DMS53 treated with DMSO at 0.1 percent for 48 hours (cell line): Measurements from ENCODE around the gene SUSD4.

Experiments
- DNase-seq: peaks from one replicate; lab custom pipeline; 2025; ENCODE audit not compliant: unreplicated experiment; lab: John Stamatoyannopoulos, UW

SUSD4 gene

DNA sequence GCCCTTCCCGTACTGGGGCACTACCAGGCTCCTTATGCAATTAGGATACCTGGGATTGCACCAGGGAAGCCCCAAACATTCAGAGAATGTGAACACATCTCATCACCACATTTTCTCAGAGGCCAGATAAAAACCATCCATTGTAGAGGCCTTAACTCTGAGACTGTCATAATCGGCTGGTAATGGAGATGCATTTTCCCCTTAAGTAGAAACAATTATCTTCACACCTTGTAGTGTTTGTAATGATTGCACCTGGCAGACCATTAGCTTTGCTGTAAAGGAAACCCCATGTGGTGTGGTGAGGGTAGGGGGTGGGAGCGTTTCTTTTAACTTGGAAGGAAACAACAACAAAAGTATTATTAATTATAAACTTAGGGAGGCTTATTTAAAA, 131.0 kb downstream of the SUSD4 start:
- no peak for DNase-seq

DNA sequence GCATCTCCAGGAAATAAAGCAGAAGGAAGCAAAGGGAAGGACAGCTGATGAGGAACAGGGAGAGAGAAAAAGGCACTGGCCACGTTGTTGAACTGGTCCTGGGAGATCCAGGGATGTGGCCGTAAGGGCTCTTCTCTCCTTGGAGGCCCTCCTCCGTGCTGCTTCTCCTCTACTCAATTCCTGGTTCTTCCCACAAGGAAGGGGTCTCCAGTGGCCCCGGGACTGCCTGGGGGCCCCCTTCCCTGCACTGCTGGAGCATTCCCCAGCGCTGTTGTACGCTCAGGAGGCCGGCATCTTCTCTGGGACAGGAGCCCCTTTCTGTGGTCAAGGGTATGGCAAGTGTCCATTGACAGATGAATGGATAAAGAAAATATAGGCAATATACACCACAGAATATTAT, 132.4 kb downstream of the SUSD4 start:
- DNase-seq, result no peak

DNA sequence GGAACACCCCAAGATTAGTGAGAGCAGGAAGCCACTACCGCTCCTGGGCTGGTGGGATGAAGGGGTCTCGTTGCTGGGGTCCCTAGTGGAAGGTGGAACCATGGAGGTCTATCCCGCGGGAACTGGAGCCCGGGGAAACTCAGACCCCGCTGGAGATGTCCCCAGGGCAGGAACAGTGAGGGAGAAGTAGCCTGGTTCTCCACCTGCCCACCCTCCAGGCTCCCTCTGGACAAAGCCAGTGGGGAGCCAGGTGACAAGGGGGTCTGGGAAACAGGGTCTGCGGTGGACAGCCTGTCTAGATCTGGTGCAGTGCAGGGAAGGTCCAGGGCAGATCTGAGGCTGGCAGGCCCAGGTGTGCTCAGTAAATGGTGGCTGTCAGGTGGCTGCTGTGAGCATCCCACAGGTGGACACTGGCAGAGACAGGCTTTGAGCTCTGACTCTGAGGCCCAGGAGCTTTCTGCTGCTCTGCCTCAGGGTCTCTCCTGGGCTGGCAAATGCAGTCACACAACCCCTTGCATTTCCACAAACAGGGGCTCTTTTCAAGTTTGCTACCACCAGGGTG, 132.9 kb downstream of the SUSD4 start:
- DNase-seq, result no peak

DNA sequence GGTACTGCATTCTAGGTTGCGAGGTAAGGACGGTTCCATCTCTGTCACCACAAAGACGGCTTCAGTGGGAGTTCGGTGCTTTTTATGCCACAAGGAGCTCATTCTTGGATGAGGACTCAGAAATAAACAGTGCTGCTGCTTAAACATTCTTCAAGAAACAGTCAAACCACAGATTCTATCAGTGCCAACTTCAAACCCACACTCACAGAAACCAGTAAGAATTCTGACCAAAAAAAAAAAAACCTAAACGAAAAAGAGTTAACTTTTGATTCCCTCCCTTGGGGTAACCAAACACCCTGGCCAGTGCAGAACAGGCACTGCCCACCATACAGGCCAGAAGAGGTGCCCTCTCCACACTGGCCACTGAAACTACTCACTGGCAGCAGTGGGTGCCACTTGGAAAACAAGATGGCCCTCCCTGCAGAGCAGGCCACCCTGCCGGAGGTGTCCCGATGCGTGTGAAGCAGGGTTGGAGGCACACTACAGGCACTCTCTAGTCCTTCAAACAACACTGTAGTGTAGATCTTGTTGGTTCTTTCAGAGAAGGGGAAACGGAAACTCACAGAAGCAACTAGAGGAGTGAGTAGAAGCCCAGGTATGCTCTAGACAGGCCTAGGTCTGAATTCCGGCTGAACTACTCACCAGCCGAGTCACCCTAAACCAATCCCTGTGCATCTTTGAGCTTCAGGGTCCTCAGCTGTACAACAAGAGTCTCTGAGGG, 133.7 kb downstream of the SUSD4 start:
- DNase-seq, result no peak

DNA sequence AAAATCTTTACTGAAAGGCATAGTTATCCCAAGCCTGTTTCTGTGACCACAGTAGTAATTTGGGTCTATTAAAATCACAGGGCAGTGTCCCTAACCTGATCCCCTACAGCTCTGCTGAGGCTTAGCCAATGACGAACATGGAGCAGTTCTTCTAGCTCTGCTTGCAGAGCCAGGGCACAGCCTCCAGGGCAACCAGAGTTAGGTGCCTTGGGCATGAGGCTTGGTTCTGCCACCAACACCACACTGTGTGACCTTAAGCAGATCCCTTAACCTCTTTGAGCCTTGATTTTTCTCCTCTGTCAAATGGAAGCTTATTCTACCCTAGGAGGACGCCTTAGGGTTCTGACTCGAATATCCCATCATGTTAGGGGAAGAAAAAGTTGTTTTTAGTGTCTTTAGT, 134.2 kb downstream of the SUSD4 start:
- DNase-seq, result no peak

DNA sequence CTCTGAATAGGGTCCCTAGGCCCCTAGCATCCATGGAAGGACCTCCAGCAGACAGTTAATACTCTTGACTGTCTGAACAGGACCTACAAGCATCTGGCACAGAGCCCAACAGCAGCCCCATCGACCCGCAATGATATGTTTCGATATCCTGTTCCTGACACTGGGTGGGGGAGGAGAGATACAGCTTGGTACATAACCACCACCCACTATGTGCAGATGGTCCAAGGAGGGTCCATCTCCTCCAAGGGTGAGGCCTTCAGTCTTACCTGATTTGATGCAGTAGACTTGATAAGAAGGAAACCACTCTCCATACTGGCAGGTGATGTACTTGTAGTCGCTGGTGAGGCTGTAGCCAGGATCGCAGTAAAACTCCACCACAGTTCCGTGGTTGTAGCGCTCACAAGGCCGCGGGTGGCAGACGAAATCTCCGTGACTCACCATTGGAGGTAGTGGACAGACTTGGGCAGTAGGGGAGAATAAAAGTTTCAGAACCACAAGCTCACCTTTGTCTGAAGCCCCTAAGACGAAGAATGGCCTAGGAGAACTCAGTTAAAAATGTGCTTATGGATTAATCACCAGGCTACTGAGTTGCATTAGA, 134.9 kb downstream of the SUSD4 start:
- DNase-seq, result no peak

DNA sequence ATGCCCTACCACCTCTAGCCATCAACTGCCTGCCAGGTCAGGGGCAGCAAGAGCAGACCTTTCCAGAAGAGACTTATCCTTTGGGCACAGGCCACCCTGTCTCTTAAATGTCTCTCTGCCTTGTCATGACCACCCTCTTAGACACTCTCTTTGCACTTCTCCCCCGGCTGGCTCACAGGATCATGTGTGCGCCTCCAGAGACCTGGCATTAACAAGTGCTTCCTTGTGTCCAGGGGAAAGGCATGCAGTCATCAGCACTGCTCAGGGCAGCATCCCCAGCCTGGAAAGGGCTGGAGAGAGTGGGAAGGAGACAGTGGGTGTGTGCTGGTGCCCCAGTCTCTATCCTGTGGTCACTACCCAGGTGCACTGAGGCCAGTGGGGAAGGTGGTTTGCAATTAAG, 135.8 kb downstream of the SUSD4 start:
- DNase-seq, result no peak

DNA sequence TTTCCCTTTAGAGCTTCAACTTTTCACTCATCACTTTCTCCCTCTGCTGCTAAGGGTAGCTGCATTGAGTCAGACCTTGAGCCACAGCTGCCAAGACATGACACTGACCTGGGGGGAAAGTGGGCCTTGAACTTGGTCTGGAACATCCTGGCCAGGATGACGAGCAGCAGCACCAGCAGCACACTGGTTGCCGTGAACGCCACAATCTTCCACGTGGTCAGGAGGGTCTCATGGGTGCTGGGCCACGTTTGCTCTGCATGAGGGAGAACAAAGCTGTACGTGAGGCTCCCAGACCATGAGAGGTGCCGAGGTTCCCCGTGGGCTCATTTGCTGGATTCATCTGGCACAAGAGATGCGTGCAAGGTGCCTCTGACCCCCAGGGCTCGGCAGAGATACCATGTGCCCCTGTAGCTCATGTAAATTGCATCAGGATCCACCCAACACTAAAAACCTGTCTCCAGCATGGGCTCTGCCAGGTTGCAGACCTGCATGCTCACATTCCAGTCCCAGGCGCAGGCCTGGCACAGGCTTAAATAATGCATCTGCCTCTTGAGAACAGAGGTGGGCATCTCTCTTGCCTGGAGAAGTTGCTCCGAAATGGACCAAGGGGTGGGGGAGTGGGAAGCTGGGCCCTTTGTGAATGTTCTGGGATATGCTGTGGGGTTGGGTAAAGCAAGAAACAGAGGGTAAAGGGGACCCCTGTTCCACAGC, 136.3 kb downstream of the SUSD4 start:
- DNase-seq, result no peak

DNA sequence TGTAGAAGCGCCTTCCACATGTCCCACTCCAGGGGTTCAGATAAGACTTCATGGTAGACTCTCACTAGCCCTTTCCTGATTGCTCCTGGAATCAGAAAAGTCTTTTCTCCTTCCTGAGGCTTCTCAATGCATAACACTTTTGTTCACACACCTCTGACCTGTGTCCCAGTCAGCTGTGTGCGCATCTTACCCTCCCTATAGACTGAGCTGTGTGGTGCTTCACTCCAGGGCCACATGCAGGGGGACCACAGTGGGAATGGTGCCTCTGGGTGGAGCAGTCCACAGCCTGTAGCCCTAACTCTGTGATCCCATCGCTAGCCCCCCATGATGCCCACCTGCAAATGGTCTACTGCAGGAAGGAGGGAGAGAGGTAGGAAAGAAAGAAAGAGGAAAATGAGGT, 136.9 kb downstream of the SUSD4 start:
- DNase-seq, result no peak

DNA sequence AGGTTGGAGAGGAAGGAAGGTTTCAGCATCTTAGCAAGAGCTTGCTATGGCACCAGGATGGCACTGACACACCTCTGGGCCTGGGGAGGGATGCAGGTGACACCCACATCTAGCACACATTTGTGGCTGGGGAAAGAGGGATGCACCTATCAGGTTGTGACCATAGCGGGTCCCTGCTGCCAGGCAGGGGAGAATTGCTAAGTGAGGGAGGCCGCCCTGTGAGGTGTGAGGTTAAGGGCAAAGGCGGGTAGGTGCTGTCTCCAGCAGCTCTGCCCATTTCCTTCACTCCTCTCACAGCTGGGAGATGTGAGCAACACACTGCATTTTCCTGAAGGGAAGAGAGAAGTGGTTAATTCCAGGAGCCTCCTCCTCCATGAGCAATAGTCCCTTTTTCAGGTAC, 137.7 kb downstream of the SUSD4 start:
- no peak for DNase-seq

DNA sequence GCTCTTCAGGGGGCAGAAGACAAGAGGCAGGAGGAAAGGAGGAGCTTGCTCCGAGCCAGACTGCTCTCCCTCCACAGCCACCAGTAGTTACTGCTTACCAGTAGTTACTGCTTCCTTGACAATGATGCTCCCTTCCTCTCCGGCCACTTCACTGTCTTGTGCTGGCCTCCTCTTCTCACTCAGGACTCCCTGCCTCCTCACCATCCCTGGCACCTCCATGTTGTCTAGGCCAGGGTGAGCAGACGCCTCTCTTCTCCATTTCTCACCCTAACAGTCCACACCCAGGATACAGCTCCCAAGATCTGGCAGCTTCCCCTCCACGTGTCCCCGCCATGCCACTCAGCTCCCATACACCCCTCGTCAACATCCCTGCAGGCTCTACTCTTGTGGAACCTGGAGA, 138.5 kb downstream of the SUSD4 start:
- DNase-seq, result no peak

DNA sequence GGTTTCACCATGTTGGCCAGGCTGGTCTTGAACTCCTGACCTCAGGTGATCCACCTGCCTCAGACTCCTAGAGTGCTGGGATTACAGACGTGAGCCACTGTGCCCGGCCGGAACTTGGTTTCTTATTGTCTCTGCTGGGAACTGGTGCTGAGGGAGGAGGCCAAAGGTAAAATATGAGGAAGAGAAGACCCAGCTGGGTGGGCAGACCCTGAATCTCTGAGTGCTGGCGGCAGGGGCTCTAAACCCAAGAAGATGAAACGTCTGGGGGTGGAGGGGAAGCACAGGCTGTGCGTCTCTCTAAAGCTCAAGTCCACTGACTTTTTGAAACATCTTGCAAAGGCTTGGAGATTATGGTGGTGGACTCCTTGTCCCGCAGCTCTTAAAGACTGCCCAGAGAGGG, 138.9 kb downstream of the SUSD4 start:
- DNase-seq, result no peak

DNA sequence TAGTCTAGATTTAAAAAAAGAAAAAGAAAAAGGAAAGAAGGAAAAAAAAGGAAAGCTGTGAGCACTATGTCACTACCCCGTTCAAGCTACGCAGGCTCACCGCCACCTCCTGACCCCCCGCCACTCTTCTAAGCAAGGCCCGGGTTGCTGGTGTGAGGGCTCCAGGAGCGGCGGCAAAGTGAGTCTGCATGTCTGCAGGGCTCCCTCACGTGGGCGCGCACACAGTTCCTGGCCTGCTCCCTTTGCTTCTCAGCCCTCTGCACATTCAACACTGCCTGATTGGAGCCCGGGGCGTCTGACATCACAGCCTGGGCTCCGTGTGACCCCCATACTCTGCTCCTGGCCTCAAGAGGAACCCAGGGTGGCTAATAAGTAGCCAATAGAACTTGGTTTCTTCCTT, 139.5 kb downstream of the SUSD4 start:
- DNase-seq, result no peak

DNA sequence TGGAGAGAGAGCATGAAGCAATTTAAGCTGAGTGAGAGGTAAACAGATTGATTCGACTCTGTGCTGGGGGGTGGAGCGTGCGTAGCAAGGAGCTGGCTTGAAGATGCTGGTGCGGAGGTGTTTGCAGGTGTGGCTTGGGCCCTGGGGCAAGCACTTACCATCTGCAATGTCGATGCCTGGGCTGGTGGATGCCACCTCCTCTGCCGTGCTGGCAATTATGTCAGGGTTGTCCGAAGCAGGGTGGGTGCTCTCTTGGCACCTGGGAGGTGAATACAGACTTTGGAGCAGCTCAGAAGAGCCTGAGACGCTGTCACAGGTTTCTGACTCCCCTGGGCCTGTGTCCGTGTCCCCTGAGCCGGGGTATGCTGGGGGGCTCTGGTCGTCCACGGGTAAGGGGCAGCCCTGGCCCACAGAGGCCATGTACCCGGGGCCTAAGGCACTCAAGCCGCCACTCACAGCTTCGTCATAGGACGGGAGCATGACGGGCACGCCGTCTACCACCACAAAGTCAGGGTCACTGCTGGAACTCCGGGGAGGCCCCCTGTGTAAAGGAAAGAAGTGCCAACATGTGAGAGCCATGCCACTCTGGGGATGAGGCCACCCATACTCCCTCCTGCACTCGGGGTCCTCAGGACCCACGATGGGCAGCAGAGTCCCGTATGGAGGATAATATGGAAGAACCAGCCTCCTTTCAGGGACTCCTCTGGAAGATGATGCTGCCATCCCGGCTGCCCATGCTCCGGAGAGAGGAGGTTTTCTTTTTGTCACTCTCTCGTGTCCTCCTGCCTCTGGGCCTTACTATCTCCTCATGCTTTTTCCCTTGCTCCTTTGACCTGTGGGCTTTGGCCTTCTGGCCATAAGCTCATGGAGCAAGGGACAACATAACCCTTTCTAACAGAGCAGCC, 140.6 kb downstream of the SUSD4 start:
- DNase-seq, result no peak

DNA sequence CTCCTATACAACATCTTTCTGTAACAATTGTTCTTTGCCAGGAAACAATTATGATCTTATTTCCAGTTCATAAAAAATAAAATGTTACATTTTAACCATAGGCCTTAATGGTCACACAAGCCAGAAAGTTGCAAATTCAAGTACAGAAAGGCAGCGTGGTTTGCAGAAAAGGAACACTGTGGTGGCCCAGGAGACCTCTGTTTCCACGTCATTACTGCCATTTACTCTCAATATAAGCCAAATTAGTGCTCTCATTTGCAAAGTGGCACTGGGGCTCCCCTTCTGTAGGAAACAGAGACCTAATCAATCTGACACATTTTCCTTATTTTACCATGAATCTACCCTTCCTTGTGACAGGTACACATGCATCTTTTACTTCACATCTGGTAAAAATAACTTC, 141.6 kb downstream of the SUSD4 start:
- no peak for DNase-seq

DNA sequence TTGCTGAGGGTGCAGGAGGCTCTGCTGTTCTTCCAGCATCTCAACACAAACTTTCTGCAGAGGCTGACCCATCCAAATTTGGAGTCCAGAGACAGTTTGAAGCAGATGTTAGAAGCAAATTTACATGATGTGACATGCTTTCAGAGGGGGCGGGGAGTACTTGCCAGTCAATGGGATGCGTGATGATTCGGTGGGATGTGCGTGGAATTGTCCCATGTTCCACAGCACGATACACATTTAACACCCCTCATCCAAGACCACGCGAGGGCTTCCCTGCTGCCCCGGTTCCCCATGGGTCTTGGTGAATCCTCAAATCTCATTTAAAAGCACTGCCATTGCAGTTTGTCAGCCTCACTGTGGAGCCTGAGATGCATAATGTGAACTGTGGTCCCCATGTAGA, 142.3 kb downstream of the SUSD4 start:
- no peak for DNase-seq

DNA sequence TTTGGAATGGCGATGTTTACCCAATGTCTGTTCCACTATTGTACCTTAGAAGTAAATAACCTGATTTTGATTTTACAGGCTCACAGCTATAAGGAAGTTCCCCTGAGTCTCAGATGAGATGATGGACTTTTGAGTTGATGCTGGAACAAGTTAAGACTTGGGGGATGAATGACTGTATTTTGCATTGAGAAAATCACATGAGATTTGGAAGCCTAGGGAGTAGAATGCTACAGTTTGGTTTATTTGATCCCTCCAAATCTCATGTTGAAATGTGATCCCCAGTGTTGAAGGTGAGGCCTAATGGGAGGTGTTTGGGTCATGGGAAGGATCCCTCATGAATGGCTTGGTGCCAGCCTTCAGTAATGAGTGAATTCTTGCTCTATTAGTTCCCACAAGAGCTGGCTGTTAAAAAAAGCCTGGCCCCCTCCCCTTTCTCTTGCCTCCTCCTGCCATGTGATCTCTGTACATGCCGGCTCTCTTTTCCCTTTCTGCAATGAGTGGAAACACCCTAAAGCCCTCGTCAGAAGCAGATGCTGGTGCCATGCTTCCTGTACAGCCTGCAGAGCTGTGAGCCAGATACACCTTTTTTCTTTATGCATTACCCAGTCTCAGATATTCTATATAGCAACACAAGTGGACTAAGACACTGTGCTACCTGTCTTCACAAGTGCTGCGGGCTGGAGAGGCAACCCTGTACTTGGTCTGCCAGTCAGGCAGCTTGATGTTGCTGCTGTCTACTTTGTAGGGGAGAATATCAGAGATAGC, 143.9 kb downstream of the SUSD4 start:
- no peak for DNase-seq

DNA sequence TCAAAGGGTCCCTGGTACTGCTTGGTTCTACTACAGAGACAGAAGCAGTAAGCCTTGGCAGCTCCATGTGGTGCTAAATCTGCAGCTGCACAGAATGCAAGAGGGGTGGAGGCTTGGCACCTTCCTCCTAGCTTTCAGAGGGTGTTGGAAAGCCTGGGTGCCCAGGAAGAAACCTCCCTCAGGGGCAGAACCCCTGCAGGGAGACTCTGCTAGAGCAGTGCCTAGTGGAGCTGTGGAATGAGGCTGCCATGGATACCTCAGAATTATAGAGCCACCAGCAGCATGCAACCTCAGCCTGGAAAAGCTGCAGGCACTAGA, 144.7 kb downstream of the SUSD4 start:
- DNase-seq, result no peak

DNA sequence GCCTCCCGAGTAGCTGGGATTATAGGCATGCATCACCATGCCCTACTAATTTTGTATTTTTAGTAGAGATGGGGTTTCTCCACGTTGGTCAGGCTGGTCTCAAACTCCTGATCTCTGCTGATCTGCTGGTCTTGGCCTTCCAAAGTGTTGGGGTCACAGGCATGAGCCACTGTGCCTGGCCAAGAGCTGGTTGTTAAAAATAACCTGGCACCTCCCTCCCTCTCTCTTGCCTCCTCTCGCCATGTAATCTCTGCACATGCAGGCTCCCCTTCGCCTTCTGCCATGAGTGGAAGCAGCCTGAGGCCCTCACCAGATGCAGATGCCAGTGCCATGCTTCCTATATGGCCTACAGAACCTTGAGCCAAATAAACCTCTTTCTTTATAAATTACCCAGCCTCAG, 146.2 kb downstream of the SUSD4 start:
- no peak for DNase-seq

DNA sequence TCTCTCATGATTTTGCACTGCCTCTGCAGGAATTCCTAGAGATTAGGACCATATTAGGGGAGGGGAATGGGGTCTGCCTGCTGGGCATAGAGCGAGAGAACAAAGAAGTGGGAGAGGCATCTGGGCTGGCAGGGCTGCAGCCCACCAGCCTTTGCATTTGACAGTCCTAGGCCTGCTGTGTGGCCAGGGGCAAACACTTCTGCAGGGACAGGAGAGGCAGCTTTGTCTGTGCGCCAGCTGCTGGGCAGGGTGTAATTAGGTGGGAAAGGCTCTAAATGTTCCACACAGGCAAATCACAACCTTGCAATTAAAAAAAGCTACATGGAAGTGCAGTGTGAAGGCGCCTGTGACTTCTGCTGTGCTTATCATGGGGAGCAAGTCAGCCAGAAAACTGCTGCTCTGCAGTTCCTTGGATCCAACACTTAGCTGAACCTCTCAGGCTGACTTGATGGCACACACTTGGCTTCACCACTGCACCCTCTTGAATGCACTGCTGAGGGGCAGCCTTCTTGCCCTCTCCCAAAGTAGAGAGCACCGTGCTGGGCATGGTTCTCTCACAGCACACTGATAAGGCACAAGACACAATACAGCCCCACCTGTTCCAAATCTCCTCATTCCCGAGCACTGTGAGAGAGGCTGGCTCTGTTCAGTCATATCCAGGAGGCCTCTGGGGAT, 147.3 kb downstream of the SUSD4 start:
- DNase-seq, result no peak
